Neural cell (in vitro differentiated cells): ENCODE measurements around the gene CAMKMT. TPM values are rescaled to one million over a fixed set of nuclear protein-coding genes. Genes with fewer than 3 reads are reported as not detected.

Experiments used
- H2AFZ ChIP-seq: fragments of 200-600, 300-800 bp; sonication (generic), shearing (Covaris generic); 2 replicates; pipeline ENCODE4 v1.6.0; 2014; ENCODE audit warnings: low read depth, mild to moderate bottlenecking, antibody characterized with exemption, low read length, moderate library complexity
- H3F3A ChIP-seq: fragments of 200-600 bp; shearing (Covaris generic); 2 replicates; pipeline ENCODE4 v1.6.1; 2016; ENCODE audit warnings: mild to moderate bottlenecking, moderate library complexity, mixed read lengths, antibody characterized with exemption, low read length; ENCODE audit not compliant: insufficient read depth, poor library complexity, severe bottlenecking
- H3K27ac ChIP-seq: fragments of 200-600, 300-800 bp; sonication (generic), shearing (Covaris generic); 2 replicates; pipeline ENCODE4 v1.5.1; 2014; ENCODE audit warnings: mild to moderate bottlenecking, low read length, moderate library complexity
- H3K27me3 ChIP-seq: fragments of 300-800, 200-600 bp; sonication (generic), shearing (Covaris generic); 2 replicates; pipeline ENCODE4 v1.6.0; 2014; ENCODE audit warnings: mild to moderate bottlenecking, low read depth, low read length, moderate library complexity; ENCODE audit not compliant: insufficient read depth
- H3K36me3 ChIP-seq: fragments of 300-800, 200-600 bp; sonication (generic), shearing (Covaris generic); 2 replicates; pipeline ENCODE4 v1.5.1; 2014; ENCODE audit warnings: mild to moderate bottlenecking, antibody characterized with exemption, low read length, moderate library complexity; ENCODE audit not compliant: insufficient read depth
- H3K4me2 ChIP-seq: fragments of 300-800, 200-600 bp; sonication (generic), shearing (Covaris generic); 2 replicates; pipeline ENCODE4 v1.6.0; 2014; ENCODE audit warnings: mild to moderate bottlenecking, low read length
- H3K4me3 ChIP-seq: fragments of 300-800, 200-600 bp; sonication (generic), shearing (Covaris generic); 2 replicates; pipeline ENCODE4 v1.5.1; 2014; ENCODE audit warnings: mild to moderate bottlenecking, low read length, moderate library complexity
- H3K79me2 ChIP-seq: fragments of 200-600 bp; shearing (Covaris generic); replicated peaks from 2 replicates; pipeline ENCODE4 v1.6.0; 2014; ENCODE audit warnings: mild to moderate bottlenecking, low read length, moderate library complexity; ENCODE audit not compliant: insufficient read depth
- H3K9ac ChIP-seq: fragments of 300-800, 200-600 bp; sonication (generic), shearing (Covaris generic); 2 replicates; pipeline ENCODE4 v1.6.1; 2016; ENCODE audit warnings: mild to moderate bottlenecking, low read length, mixed read lengths
- H3K9me2 ChIP-seq: fragments of 200-600 bp; shearing (Covaris generic); 2 replicates; pipeline ENCODE4 v1.6.1; 2016; ENCODE audit warnings: mild to moderate bottlenecking, low read length, mixed read lengths; ENCODE audit not compliant: insufficient read depth
- H3K9me3 ChIP-seq: fragments of 200-600, 300-800 bp; sonication (generic), shearing (Covaris generic); 2 replicates; pipeline ENCODE4 v1.6.1; 2016; ENCODE audit warnings: mild to moderate bottlenecking, mixed run types, low read length, moderate library complexity, mixed read lengths
- H4K20me1 ChIP-seq: fragments of 200-600 bp; shearing (Covaris generic); 2 replicates; pipeline ENCODE4 v1.6.1; 2016; ENCODE audit warnings: mild to moderate bottlenecking, mixed run types; ENCODE audit not compliant: insufficient read depth
- CTCF ChIP-seq: fragments of 450-650 bp; IDR thresholded peaks from 2 replicates; pipeline ENCODE4 v1.5.1; 2014; ENCODE audit warnings: antibody characterized with exemption, mild to moderate bottlenecking, moderate library complexity; ENCODE audit not compliant: poor library complexity, severe bottlenecking
- EP300 ChIP-seq: fragments of 450-650 bp; conservative IDR thresholded peaks from 2 replicates; pipeline ENCODE4 v1.6.1; 2014; ENCODE audit warnings: antibody characterized with exemption, mild to moderate bottlenecking, moderate library complexity; ENCODE audit not compliant: poor library complexity, severe bottlenecking
- EZH2 ChIP-seq: fragments of 200-600, 300-800 bp; shearing (Covaris generic), sonication (generic); IDR thresholded peaks from 2 replicates; pipeline ENCODE4 v1.6.1; 2014; ENCODE audit warnings: antibody characterized with exemption, low read length, borderline replicate concordance, mild to moderate bottlenecking; ENCODE audit not compliant: insufficient read depth, poor library complexity, severe bottlenecking
- MXI1 ChIP-seq: fragments of 450-650 bp; conservative IDR thresholded peaks from 2 replicates; pipeline ENCODE4 v1.6.1; 2014; ENCODE audit warnings: antibody characterized with exemption, mild to moderate bottlenecking; ENCODE audit not compliant: poor library complexity, severe bottlenecking
- POLR2AphosphoS5 ChIP-seq: IDR thresholded peaks from 2 replicates; pipeline ENCODE4 v1.6.1; 2012
- RAD21 ChIP-seq: fragments of 450-650 bp; conservative IDR thresholded peaks from 2 replicates; pipeline ENCODE4 v1.6.1; 2014; ENCODE audit warnings: antibody characterized with exemption, mild to moderate bottlenecking, moderate library complexity
- SMC3 ChIP-seq: fragments of 450-650 bp; conservative IDR thresholded peaks from 2 replicates; pipeline ENCODE4 v1.6.1; 2014; ENCODE audit warnings: antibody characterized with exemption, mild to moderate bottlenecking, moderate library complexity; ENCODE audit not compliant: poor library complexity
- TAF1 ChIP-seq: IDR thresholded peaks from 2 replicates; pipeline ENCODE4 v1.6.1; 2012; ENCODE audit warnings: low read depth
- polyA plus RNA-seq: library from polyadenylated mRNA; depleted of rRNA; stranded (reverse); fragments of >200 nt; gene quantifications from 2 replicates; pipeline ENCODE4 v1.2.3, GENCODE V29; 2014
- TF ChIP-seq, protein P1 (sequence below): IDR thresholded peaks from 2 replicates; pipeline ENCODE4 v1.6.1; 2012; ENCODE audit warnings: borderline replicate concordance

CAMKMT gene
- polyA plus RNA-seq, 1 donor from 2014 or later, result 5.1 TPM

- Histone ChIP-seq H3K36me3 (no peaks in the 10 kb centered on the region), H3K4me3 (no peak overlapping the region), H3K27ac (no peak overlapping the region), H3K27me3 (no peaks in the 10 kb centered on the region), H3K9ac (no peak overlapping the region), H3F3A (no peaks in the 10 kb centered on the region), H3K9me2 (no peaks in the 10 kb centered on the region), H2AFZ (no peak overlapping the region), H3K4me2 (no peak overlapping the region), H4K20me1 (no peaks in the 10 kb centered on the region), H3K9me3 (no peaks in the 10 kb centered on the region), H3K79me2 (no peaks in the 10 kb centered on the region)
- TF ChIP-seq EZH2 (no peak), SMC3 (no peak), CTCF (no peak), MXI1 (no peak), POLR2AphosphoS5 (no peak), TAF1 (no peak)
Measured at GRCh38 chr2:44688456-44689124, 326.8 kb downstream of the CAMKMT start.

DNA sequence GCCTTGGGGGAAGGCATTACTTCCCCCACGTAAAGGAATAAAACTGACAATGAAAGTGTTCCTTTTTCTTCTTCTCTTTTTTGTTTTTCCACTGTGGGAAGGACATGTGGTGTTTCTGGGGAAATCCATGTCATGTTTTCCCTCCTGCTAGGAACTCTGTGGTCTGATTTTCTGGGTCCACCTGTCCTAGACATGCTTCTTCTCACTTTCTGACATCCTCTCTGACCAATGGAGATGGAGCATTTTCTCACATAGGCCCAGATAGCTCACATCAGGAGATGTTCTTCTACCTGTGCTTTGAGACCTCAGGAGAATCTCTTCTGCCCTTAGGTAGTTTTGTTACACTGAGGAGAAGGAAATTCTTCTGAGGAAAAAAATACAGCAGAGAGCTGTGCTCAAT, 327.8 kb downstream of the CAMKMT start:
- no peak overlapping the region for H3K9ac ChIP-seq
- no peaks in the 10 kb centered on the region for H3F3A ChIP-seq
- no peaks in the 10 kb centered on the region for H3K36me3 ChIP-seq

More for the DNA sequence above, 327.8 kb downstream of the CAMKMT start:
- no peaks in the 10 kb centered on the region for H4K20me1 ChIP-seq
- no peak overlapping the region for H2AFZ ChIP-seq
- H3K27me3 ChIP-seq, result no peaks in the 10 kb centered on the region
- TF ChIP-seq RAD21 (no peak), POLR2AphosphoS5 (no peak), EP300 (no peak), TAF1 (no peak), MXI1 (no peak), CTCF (no peak), SMC3 (no peak), EZH2 (no peak)
- TF ChIP-seq, protein P1, sequence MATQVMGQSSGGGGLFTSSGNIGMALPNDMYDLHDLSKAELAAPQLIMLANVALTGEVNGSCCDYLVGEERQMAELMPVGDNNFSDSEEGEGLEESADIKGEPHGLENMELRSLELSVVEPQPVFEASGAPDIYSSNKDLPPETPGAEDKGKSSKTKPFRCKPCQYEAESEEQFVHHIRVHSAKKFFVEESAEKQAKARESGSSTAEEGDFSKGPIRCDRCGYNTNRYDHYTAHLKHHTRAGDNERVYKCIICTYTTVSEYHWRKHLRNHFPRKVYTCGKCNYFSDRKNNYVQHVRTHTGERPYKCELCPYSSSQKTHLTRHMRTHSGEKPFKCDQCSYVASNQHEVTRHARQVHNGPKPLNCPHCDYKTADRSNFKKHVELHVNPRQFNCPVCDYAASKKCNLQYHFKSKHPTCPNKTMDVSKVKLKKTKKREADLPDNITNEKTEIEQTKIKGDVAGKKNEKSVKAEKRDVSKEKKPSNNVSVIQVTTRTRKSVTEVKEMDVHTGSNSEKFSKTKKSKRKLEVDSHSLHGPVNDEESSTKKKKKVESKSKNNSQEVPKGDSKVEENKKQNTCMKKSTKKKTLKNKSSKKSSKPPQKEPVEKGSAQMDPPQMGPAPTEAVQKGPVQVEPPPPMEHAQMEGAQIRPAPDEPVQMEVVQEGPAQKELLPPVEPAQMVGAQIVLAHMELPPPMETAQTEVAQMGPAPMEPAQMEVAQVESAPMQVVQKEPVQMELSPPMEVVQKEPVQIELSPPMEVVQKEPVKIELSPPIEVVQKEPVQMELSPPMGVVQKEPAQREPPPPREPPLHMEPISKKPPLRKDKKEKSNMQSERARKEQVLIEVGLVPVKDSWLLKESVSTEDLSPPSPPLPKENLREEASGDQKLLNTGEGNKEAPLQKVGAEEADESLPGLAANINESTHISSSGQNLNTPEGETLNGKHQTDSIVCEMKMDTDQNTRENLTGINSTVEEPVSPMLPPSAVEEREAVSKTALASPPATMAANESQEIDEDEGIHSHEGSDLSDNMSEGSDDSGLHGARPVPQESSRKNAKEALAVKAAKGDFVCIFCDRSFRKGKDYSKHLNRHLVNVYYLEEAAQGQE, result no peak
- no peak overlapping the region for H3K4me3 ChIP-seq
- H3K79me2 ChIP-seq, result no peaks in the 10 kb centered on the region
- H3K9me2 ChIP-seq, result no peaks in the 10 kb centered on the region
- no peak overlapping the region for H3K4me2 ChIP-seq
- no peak overlapping the region for H3K27ac ChIP-seq
- H3K9me3 ChIP-seq, result no peaks in the 10 kb centered on the region
